GM12801 (cell line): ENCODE data around the gene RBBP4.

Experiments used
- CTCF ChIP-seq: IDR thresholded peaks from one replicate; pipeline ENCODE4 v1.5.1; 2011; ENCODE audit warnings: control low read depth; ENCODE audit not compliant: insufficient read length; ENCODE audit errors: extremely low read depth

Gene RBBP4

GRCh38 chr1:32632829-32633228 is 18.2 kb upstream of the RBBP4 start:
- TF ChIP-seq CTCF = no peak

- TF ChIP-seq CTCF = no peak
Measured at GRCh38 chr1:32635508-32636277, 15.3 kb upstream of the RBBP4 start.

- no peak for TF ChIP-seq CTCF
Measured at GRCh38 chr1:32636914-32637645, 13.9 kb upstream of the RBBP4 start.

GRCh38 chr1:32639489-32640075 is 11.4 kb upstream of the RBBP4 start:
- no peak for TF ChIP-seq CTCF

GRCh38 chr1:32644426-32644825 is 6.6 kb upstream of the RBBP4 start:
- TF ChIP-seq CTCF = no peak

- no peak for TF ChIP-seq CTCF
Measured at GRCh38 chr1:32647308-32648134, 3.5 kb upstream of the RBBP4 start.
